Right lung (tissue), 10 donors: ENCODE measurements around the gene TMA16. TPM values are rescaled to one million over a fixed set of nuclear protein-coding genes. Genes with fewer than 3 reads are reported as not detected.
"Not testable (repeated sequence)": the region's sequence is repeated elsewhere in the genome, so short reads cannot be mapped to it uniquely, and the experiment has no call there.

ENCODE experiments used
- DNase-seq, 2 donors: peaks; one replicate each; pipeline ENCODE4 v3.0.0-alpha.2; 2013
- long read RNA-seq, 8 donors: transcript quantifications; one replicate each; lab custom pipeline, GENCODE V29; 2026
- polyA plus RNA-seq, 5 donors: library from polyadenylated mRNA; unstranded; fragments of 120-200 nt; gene quantifications; one replicate each; pipeline versions ENCODE4 v1.2.1 to v1.2.3, GENCODE V29; 2013; ENCODE audit warnings: inconsistent platforms in 1 of 5, low replicate concordance in 1 of 5; ENCODE audit not compliant: insufficient read length in 5 of 5, insufficient read depth in 1 of 5

Gene TMA16
- polyA plus RNA-seq = 10 to 100 TPM; 24.6 to 35.0 (median 32.3) TPM
- long read RNA-seq, donor 1, transcript TMA16-201 (7 exons, 1,978 nt) = major isoform, 15 of 28 reads
- long read RNA-seq, donor 1, partial matches to known transcripts = 11 of 28 reads
- long read RNA-seq, donor 1, other reads (novel, unspliced or antisense) = 0 of 28 reads
- long read RNA-seq, donor 2, transcript TMA16-201 (7 exons, 1,978 nt) = major isoform, 7 of 9 reads
- long read RNA-seq, donor 2, partial matches to known transcripts = 0 of 9 reads
- long read RNA-seq, donor 2, other reads (novel, unspliced or antisense) = 0 of 9 reads
- long read RNA-seq, donor 3, transcript TMA16-201 (7 exons, 1,978 nt) = major isoform, 12 of 21 reads
- long read RNA-seq, donor 3, partial matches to known transcripts = 7 of 21 reads
- long read RNA-seq, donor 3, other reads (novel, unspliced or antisense) = 0 of 21 reads
- long read RNA-seq, donor 4, transcript TMA16-201 (7 exons, 1,978 nt) = major isoform, 5 of 15 reads
- long read RNA-seq, donor 4, partial matches to known transcripts = 7 of 15 reads
- long read RNA-seq, donor 4, other reads (novel, unspliced or antisense) = 0 of 15 reads
- long read RNA-seq, donor 5, transcript TMA16-201 (7 exons, 1,978 nt) = major isoform, 10 of 31 reads
- long read RNA-seq, donor 5, partial matches to known transcripts = 16 of 31 reads
- long read RNA-seq, donor 5, other reads (novel, unspliced or antisense) = 0 of 31 reads
- long read RNA-seq, donor 6, transcript TMA16-201 (7 exons, 1,978 nt) = major isoform, 7 of 20 reads
- long read RNA-seq, donor 6, partial matches to known transcripts = 8 of 20 reads
- long read RNA-seq, donor 6, other reads (novel, unspliced or antisense) = 0 of 20 reads
- long read RNA-seq, donor 7, transcript TMA16-201 (7 exons, 1,978 nt) = major isoform, 8 of 10 reads
- long read RNA-seq, donor 7, partial matches to known transcripts = 0 of 10 reads
- long read RNA-seq, donor 7, other reads (novel, unspliced or antisense) = 0 of 10 reads
- long read RNA-seq, donor 8, transcript TMA16-201 (7 exons, 1,978 nt) = major isoform, 5 of 16 reads
- long read RNA-seq, donor 8, partial matches to known transcripts = 9 of 16 reads
- long read RNA-seq, donor 8, other reads (novel, unspliced or antisense) = 0 of 16 reads

DNA sequence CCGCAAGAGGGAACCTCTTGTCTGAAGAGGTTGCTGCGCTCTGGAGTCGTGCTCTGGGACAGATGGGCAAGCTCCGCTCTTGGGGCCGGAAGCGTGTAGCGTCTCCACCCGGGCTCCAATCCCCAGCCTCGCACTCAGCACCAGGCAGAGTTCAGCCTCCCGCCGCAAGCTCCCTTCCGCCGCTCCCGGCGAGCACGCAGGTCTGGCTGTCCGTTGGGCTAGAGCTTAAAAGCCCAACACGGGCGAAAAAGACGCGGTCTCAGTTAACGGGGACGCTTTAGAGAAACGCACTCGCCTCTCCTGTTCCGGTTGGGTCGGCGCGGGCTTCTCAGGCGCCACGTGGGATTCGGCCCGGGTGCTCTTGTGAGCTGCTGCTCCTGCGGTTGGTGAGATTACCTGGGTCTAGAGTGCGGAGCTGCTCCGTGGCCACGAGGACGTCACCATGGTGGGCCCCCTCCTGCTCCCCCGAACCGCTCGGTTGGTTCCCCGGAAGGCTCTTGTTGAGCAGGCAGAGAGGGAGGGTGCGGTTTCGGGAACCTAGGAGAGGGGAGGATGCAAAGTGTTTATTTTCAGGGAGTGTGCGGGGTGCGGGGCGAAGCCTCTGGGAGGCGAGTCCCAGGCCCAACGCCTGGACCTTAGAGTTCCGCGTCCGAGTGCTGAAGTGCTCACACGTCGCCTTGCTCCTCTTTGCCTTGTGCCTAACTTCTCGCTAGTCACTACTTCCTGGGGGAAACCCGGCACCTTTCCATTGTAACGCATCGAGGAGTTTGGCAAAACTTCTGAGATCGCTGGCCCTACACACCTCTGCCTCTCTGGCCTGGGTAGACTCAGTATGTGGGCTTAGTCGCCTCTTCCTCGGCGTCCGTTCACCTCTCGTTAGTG is at the start of gene TMA16:
TSS of gene TMA16 (plus strand) at position 331 of the 882 bp plus-strand sequence. CDS start at position 443, 112 bp downstream.
- peak; percentile 85 to 86 for DNase-seq

GRCh38 chr4:163447023-163447422 is 47.5 kb upstream of the TMA16 start:
- not testable (repeated sequence) for DNase-seq

DNA sequence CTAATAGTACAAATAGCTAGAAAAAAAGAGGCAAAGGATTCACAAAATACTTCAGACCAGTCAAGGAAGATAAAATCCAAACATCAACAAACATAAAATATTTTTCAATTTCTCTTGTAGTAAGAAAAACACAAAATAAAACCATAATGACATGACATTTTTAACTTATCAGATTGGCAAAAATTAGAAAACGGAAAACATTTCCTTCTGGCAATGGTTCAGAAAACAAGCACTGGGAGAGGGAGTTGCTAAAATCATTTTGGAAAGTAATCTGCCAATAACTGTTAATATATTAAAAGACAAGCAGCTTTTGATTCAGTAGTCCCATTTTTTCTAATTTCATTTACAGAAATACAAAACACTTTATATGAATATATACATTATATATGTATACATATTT is 47.0 kb upstream of the TMA16 start:
- DNase-seq = peak; percentile 17

- no peak for DNase-seq
Measured at GRCh38 chr4:163448540-163449203, 45.8 kb upstream of the TMA16 start.

- DNase-seq = no peak
Measured at GRCh38 chr4:163462556-163462955, 31.9 kb upstream of the TMA16 start.

DNA sequence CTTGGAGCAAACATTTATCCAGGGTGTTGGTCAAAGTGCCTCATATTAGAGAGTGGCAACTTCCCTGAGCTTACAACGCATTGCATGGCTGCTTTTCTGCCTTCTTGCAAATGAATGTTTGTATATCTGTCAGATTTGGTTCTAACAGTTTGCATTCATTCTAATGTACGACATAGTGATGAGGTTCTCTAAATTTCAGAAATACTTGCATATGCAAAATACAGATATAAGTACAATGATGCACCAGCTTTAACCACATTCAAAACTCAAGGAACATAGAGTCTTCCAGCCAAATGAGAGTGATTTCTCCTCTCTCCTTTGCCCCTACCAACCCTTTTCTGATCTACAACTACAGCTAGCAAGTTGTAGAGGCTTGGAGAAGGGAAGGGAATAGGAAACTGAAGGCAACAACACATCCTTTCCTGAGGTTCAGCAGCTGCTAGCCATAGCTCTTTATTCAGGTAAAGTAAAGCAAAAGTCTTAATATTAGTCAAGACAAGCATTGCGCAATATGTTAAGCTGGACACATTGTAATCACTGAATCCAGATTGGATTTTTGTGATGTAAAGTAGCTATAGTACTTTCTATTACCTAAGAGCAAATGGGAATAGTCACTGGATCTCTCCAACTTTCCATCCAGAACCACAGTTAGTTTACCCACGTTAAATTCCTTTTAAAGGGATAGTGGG is 27.3 kb upstream of the TMA16 start:
- no peak for DNase-seq

DNA sequence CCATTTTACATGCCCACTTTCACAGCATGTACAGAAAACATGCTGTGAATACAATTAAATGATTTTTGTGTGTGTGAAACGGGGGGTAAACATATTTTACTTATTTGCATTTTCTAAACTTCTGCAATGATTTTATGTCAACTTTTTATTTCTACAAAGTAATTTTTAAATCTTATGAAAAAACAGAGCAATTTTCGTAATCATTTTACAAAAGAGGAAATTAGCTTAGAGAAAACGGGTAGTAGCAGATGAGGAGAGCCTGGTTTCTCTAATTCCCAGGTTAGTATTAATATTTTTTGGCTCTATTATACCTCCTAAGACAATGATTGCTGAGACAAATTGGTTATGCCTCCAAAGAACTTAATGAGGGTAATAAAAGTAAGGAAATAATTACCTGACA is 24.1 kb upstream of the TMA16 start:
- DNase-seq = no peak

GRCh38 chr4:163473130-163473529 is 21.4 kb upstream of the TMA16 start:
- DNase-seq = no peak

- no peak for DNase-seq
Measured at GRCh38 chr4:163473576-163473975, 20.9 kb upstream of the TMA16 start, which contains the start of gene TKTL2. Gene TKTL2, minus strand, starts transcription at chr4:163473754. Its CDS starts 20 bp downstream, at chr4:163473734.

GRCh38 chr4:163474027-163474426 is 20.5 kb upstream of the TMA16 start:
- no peak for DNase-seq

- no peak for DNase-seq
Measured at GRCh38 chr4:163476761-163477438, 17.6 kb upstream of the TMA16 start.

DNA sequence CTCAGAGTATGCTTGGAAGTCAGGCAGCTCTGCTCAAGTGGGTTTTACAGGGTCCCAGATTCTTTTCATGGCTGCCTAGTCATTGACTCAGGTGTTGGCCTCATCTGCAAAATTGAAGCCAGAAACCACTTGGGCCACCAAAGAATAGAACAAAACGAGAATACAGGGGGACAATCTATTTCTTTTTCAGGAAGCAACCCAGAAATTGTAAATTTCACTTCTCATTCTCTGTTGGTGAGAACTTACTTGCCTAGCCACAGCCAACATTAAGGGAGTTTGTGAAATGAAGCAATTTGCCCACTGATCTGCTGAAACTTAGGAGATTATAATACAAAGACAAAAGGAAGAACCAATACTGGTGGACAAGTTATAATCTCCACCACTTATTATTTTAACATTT is 12.3 kb upstream of the TMA16 start:
- DNase-seq = no peak

DNA sequence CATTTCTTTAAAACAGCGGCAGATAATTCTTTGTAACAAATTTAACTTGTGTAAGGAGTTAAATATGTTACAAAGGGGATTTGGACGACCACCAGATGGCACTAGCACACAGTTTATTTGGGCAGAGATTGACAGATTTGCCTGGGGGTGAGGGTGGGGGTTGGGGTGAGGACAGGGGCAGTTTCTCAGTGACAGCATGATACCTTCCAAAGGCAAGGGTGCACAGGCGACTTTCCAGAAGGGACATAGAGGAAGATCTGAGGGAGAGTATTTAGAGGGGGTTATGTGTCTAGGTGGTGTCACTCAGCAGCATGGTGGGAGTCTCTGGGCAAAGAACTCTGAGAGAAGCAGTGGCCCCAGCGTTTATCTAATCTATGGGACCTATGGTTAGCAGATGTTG is 9.6 kb upstream of the TMA16 start:
- DNase-seq = peak in 1 of 2 donors; percentile 24

DNA sequence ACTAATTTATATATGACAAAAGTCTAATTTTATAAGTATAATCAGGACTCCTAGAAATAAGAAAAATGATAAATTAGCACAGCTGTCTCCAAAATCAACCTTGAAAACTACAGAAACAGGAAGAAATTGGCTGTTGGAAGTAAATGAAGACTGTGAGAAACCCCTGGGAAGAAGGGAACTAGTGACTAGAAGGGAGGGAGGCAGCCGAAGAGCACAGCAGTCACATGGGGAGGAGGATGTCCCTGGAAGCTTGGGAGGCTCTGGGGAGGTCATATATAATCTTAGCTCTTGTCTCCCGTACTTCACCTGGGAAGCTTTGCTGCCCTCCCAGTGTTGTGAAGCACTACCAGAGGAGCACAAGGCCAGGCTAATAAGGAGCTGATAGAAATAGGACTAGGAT is 8.9 kb upstream of the TMA16 start:
- no peak for DNase-seq

DNA sequence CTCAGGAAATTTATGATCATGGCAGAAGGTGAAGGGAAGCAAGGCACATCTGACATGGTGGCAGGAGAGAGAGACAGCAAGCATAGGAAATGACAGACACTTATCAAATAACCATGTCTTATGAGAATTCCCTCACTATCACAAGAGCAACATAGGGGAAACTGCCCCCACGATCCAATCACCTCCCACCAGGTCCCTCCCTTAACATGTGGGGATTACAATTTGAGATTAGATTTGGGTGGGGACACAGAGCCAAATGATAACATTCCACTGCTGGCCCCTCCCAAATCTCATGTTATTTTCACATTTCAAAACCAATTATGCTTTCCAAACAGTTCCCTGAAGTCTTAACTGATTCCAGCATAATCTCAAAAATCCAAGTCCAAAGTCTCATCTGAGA is 8.2 kb upstream of the TMA16 start:
- DNase-seq = no peak

DNA sequence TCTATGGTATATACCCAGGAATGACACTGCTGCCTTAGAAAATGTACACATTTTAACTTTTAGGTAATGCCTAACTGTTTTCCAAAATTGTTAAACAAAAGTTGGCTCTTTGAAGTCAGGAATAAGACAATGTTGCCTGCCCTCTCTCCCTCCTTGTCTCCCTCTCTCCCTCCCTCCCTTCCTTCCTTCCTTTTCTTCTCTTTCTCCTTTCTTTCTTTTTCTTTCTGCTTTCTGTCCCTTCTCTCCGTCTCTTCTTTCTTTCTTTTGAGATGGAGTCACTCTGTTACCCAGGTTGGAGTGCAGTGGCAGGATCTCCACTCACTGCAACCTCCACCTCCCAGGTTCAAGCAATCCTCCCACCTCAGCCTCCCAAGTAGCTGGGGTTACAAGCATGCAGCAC is 4.6 kb upstream of the TMA16 start:
- DNase-seq = no peak

DNA sequence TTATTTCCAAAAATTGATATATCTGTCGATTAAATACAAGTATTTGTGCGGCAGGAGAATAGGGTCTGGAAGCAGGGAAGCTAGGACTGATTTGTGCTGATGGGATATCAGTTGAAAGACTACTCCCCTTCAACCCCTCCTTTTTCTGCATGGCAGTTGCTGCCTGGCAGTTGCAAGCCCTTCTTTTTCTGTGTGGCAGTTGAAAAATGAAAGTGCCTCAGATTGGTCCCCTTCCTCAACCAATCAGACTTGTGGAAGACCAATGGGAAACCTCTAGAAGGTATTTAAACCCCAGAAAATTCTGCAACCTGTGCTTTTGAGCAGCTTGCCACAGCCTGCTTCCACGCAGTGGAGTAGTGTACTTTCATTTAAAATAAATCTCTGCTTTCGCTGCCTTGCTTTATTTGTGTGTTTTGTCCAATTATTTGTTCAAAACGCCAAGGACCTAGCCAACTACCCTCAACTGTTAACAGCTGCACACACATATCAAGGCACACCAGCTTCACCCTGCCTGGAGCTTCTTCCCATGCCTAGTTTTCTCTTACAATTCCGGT is 1.5 kb upstream of the TMA16 start:
- DNase-seq = no peak

- no peak for DNase-seq
Measured at GRCh38 chr4:163493643-163494359, 689 bp upstream of the TMA16 start.
